GM18907 (cell line): ENCODE results near the gene REXO4.
"Not testable (repeated sequence)": the region's sequence is repeated elsewhere in the genome, so short reads cannot be mapped to it uniquely, and the experiment has no call there.

Source experiments
- ATAC-seq: cut with Tn5 transposase; IDR thresholded peaks from one replicate; pipeline ENCODE4 v1.9.1; 2021; ENCODE audit warnings: mild to moderate bottlenecking, moderate library complexity; ENCODE audit not compliant: unreplicated experiment

REXO4 gene

GRCh38 chr9:133390713-133391112 is 27.1 kb downstream of the REXO4 start:
- ATAC-seq = no peak

- no peak for ATAC-seq
These were observed 28.2 kb downstream of the REXO4 start for GRCh38 chr9:133389562-133389961.

DNA sequence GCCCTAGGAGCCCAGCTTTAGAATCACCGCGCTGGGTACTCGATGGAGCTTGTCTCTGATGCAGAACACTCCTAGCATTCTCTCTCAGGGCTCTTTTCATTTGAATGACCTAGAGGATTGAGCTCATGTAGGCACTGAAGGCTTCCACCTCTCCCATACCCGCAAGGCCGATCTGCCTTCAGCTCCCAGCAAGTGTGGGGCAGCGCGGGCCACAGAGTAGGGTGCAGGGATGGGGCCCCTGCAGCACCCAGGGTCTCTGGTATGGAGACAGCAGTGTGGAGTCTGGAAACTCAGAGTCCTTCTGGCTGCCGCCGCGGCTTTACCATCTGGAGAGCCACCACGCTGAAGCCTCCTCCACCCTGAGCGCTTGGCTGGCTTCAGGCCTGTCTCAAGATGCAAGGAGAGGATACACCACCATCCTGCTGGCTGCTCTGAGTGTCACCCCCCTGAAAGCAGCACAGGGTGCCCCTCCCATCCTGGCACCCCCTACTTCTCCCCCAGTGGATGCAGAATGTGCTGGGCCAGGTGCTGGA is 28.7 kb downstream of the REXO4 start:
- no peak for ATAC-seq

- no peak for ATAC-seq
These were observed 30.1 kb downstream of the REXO4 start for GRCh38 chr9:133387680-133388079.

GRCh38 chr9:133386338-133386737 is 31.5 kb downstream of the REXO4 start:
- no peak for ATAC-seq

DNA sequence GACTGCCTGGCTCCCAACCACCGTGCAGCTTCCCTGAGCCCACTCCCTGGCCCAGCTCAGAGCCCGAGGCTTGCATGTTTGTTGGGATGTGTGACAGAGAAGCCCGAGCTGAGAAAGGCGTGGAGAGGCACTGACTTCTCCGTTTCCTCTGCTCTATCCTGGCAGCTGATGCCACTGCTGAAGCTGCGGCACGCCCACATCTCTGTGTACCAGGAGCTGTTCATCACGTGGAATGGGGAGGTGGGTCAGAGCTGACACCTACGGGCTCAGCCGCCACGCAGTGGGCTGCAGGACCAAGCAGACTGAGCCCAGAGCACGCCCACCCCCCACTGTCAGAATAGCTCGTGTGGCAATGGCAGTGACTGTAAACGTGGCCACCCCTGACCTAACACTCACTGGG is 32.4 kb downstream of the REXO4 start:
- ATAC-seq = no peak

GRCh38 chr9:133384736-133385321 is 33.0 kb downstream of the REXO4 start:
- no peak for ATAC-seq

DNA sequence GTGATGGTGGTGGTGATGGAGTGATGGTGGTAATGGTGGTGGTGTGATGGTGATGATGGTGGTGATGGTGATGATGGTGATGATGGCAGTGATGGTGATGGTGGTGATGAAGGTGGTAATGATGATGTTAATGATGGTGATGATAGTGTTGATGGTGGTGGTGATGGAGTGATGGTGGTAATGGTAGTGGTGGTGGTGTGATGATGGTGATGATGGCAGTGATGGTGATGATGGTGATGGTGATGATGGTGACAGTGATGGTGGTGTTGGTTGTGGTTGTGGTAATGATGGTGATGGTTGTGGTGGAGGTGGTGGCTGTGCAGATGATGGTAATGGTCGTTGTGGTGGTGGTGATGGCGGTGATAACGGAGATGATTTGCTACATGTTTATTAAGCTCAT is 34.4 kb downstream of the REXO4 start:
- ATAC-seq = no peak

DNA sequence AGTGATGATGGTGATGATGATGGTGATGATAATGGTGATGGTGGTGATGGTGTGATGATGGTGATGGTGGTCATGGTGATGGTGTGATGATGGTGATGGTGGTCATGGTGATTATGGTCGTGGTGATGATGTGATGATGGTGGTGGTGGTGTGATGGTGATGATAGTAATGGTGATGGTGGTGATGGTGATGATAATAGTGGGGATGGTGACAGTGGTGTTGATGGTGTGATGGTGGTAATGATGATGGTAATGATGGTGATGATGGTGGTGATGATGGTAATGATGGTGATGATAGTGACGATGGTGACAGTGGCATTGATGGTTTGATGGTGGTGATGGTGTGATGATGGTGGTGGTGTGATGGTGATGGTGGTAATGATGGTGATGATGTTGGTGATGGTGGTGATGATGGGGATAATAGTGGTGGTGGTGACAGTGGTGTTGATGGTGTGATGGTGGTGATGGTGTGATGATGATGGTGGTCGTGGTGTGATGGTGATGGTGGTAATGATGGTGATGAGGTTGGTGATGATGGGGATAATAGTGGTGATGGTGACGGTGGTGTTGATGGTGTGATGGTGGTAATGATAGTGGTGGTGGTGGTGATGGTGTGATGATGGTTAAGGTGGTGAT is 35.2 kb downstream of the REXO4 start:
- no peak for ATAC-seq

DNA sequence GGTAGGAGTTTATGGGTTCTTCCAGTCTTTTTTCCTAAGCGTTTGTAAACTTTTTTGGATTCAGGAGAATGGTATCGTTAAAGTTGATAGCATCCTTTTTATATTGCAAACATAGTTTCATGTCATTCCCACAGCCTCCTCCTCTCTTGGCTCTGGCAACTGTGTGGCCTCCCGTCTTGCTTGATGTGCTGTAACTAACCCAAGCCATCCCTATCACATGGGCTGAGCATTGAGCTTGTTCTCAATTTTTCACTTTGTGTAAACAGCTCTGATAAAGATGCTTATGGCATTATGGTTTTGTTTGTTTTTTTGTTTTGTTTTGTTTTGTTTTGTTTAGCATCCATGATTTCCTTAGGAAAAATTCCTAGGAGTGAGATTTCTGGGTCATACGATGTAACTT is 37.1 kb downstream of the REXO4 start:
- ATAC-seq = no peak

GRCh38 chr9:133379153-133380086 is 38.4 kb downstream of the REXO4 start:
- ATAC-seq = no peak

GRCh38 chr9:133378408-133378962 is 39.3 kb downstream of the REXO4 start:
- ATAC-seq = no peak

GRCh38 chr9:133377721-133378216 is 40.0 kb downstream of the REXO4 start:
- ATAC-seq = no peak

GRCh38 chr9:133377280-133377679 is 40.5 kb downstream of the REXO4 start:
- ATAC-seq = not testable (repeated sequence)

- ATAC-seq = peak; percentile 85
These were observed 41.8 kb downstream of the REXO4 start, which contains the start of the genes STKLD1 and SURF4 for GRCh38 chr9:133375724-133376654. Gene STKLD1, plus strand, starts transcription at chr9:133376366. Its CDS starts 108 bp downstream, at chr9:133376474. Gene SURF4, minus strand, starts transcription at chr9:133376060. Its CDS starts 91 bp downstream, at chr9:133375969.

DNA sequence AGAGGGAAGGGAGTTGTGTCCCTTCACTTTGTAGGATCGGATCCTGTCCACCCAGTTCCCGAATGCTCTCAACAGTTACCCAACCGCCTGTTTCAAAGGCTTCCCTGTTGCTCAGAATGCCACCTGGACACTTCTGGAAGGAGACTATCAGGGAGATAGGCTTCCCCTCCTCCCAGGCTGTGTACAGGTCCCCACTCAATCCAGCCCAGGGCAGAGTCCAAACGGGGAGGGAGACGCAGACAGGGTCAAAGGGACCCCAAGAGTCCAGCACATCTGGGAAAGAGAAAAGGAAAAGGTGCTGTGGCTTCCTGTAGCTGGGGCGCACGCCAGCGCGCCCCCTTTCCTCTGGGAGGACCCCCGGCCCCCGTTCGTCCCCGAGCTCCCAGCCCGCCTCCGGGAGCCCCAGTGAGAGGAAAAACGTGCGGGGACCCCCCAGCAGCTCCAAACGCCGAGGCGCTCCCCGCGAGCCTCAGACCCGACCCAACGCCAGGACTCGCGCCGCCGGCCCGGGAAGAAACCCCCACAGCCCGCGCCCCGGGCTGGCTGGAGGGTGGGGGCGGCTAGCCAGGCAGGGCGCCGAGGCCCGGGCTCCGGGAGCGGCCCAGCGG is 42.6 kb downstream of the REXO4 start:
- ATAC-seq = peak; percentile 16

GRCh38 chr9:133374612-133375115 is 43.1 kb downstream of the REXO4 start:
- no peak for ATAC-seq

DNA sequence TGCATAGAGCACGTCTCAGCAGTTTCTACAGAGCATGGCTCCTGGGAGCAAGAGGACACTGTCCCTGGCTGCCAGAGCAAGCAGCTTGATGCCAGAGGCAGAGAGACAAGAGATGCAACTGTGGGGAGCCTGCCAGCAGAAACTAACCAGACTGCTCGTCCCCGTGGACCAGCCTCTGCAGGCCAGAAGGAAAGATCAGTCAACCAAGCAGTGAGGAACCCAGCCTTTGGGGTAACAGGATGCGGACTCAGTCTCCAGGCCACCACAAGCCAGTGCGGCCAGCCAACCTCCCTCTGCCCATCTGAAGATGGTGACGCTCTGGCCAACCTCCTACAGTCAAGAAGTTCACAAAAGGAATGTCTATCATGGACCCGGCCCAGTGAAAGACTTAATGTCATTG is 45.7 kb downstream of the REXO4 start:
- ATAC-seq = no peak

GRCh38 chr9:133371261-133371711 is 46.5 kb downstream of the REXO4 start:
- ATAC-seq = no peak
